Measurements from ENCODE around the gene SCT. TPM values are rescaled to one million over a fixed set of nuclear protein-coding genes. Genes with fewer than 3 reads are reported as not detected.
A peak's percentile ranks its signal among the peaks of the same experiment; 100 is the strongest.

SCT gene
- total and polyA plus RNA-seq, 4 donors: not detected

DNA sequence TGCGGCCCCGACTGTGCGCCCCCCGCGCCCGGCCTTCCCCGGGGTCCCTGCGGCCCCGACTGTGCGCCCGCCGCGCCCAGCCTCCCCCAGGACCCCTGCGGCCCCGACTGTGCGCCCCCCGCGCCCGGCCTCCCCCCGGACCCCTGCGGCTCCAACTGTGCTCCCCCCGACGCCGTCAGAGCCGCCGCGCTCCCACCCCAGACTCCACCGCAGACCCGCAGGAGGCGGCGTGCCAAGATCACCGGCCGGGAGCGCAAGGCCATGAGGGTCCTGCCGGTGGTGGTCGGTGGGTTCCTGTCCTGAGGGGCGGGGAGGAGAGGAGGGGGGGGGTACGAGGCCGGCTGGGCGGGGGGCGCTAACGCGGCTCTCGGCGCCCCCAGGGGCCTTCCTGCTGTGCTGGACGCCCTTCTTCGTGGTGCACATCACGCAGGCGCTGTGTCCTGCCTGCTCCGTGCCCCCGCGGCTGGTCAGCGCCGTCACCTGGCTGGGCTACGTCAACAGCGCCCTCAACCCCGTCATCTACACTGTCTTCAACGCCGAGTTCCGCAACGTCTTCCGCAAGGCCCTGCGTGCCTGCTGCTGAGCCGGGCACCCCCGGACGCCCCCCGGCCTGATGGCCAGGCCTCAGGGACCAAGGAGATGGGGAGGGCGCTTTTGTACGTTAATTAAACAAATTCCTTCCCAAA, 13.2 kb upstream of the SCT start:
- peaks cover 0 to 4% (median 0%) of the 10 kb centered on the region in 4 donors for H3K9me3 ChIP-seq (ENCODE audit: control insufficient read depth in 4 of 4, insufficient read depth in 3 of 4, low read length in 3 of 4)
- H3K27me3 ChIP-seq (ENCODE audit: control insufficient read depth in 3 of 3, insufficient read depth in 3 of 3, low read length in 2 of 3): peaks cover 0 to 41% (median 18%) of the 10 kb centered on the region in 3 donors
- no peak overlapping the region for H3K27ac ChIP-seq (ENCODE audit: low read depth in 1 of 2, low read length in 1 of 2)
- H3K4me1 ChIP-seq (ENCODE audit: control insufficient read depth in 5 of 5, insufficient read depth in 5 of 5, low read length in 5 of 5): peaks cover 0 to 15% (median 3%) of the 10 kb centered on the region in 5 donors
- H3K9ac ChIP-seq (ENCODE audit: insufficient read depth in 1 of 2, low read length in 2 of 2): no peak overlapping the region
- WGBS, 2 donors: 7 to 23% methylated on average over 30 to 68 of the region's 69 CpGs
- H3K36me3 ChIP-seq (ENCODE audit: control insufficient read depth in 4 of 4, insufficient read depth in 4 of 4, low read length in 4 of 4): peaks cover 0 to 21% (median 5%) of the 10 kb centered on the region in 4 donors
- no peak overlapping the region for H3K4me3 ChIP-seq
- TF ChIP-seq, protein P1, sequence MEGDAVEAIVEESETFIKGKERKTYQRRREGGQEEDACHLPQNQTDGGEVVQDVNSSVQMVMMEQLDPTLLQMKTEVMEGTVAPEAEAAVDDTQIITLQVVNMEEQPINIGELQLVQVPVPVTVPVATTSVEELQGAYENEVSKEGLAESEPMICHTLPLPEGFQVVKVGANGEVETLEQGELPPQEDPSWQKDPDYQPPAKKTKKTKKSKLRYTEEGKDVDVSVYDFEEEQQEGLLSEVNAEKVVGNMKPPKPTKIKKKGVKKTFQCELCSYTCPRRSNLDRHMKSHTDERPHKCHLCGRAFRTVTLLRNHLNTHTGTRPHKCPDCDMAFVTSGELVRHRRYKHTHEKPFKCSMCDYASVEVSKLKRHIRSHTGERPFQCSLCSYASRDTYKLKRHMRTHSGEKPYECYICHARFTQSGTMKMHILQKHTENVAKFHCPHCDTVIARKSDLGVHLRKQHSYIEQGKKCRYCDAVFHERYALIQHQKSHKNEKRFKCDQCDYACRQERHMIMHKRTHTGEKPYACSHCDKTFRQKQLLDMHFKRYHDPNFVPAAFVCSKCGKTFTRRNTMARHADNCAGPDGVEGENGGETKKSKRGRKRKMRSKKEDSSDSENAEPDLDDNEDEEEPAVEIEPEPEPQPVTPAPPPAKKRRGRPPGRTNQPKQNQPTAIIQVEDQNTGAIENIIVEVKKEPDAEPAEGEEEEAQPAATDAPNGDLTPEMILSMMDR (IDR thresholded peaks at IDR 0.05; ENCODE audit: control extremely low read depth, extremely low read depth): no peak
- ATAC-seq (ENCODE audit: insufficient read depth, low FRiP score): no peak
- DNase-seq: no peak

DNA sequence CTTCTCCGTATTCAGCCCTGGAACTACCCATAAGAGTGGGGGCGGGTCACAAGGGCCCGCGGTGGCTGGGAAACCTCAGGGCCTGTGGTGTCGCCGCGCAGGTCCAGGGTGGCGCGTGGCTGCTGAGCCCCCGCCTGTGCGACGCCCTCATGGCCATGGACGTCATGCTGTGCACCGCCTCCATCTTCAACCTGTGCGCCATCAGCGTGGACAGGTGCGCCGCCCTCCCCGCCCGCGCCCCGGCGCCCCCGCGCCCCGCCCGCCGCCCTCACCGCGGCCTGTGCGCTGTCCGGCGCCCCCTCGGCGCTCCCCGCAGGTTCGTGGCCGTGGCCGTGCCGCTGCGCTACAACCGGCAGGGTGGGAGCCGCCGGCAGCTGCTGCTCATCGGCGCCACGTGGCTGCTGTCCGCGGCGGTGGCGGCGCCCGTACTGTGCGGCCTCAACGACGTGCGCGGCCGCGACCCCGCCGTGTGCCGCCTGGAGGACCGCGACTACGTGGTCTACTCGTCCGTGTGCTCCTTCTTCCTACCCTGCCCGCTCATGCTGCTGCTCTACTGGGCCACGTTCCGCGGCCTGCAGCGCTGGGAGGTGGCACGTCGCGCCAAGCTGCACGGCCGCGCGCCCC, 12.5 kb upstream of the SCT start:
- peaks cover 0 to 44% (median 18%) of the 10 kb centered on the region in 3 donors for H3K27me3 ChIP-seq (ENCODE audit: control insufficient read depth in 3 of 3, insufficient read depth in 3 of 3, low read length in 2 of 3)
- peak; percentile 41 to 66 (median 66) for DNase-seq
- H3K4me3 ChIP-seq: no peak overlapping the region

DNA sequence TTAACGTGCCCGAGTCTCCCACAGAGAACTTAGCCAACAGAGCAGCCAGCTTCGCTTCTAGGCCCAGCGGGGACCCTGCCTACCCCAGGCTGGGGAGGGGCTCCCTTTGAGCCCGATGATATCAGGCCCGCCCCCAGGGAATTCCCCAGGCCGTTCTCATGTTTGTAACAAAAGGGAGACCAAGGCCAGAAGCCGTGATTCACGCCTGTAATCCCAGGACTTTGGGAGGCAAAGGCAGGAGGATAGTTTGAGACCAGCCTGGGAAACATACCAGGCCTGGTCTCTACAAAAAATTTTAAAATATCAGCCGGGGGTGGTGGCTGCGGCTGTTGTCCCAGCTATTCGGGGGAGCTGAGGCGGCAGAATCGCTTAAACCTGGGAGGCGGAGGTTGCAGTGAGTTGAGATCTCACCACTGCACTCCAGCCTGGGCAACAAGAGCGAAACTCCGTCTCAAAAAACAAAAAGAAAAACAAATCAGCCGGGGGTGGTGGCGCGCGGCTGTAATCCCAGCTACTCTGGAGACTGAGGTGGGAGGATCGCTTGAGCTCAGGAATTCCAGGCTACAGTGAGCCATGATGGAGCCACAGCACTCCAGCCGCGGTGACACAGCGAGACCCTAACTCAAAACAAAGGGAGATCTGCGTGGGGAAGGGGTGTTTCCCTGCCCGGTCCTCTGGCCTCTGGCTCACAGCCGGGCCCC, 11.8 kb upstream of the SCT start:
- Histone ChIP-seq H3K9me3 (ENCODE audit: control insufficient read depth in 4 of 4, insufficient read depth in 3 of 4, low read length in 3 of 4) (peaks cover 0 to 4% (median 0%) of the 10 kb centered on the region in 4 donors), H3K27ac (ENCODE audit: low read depth in 1 of 2, low read length in 1 of 2) (no peak overlapping the region), H3K4me1 (ENCODE audit: control insufficient read depth in 5 of 5, insufficient read depth in 5 of 5, low read length in 5 of 5) (peaks cover 0 to 15% (median 3%) of the 10 kb centered on the region in 5 donors), H3K36me3 (ENCODE audit: control insufficient read depth in 4 of 4, insufficient read depth in 4 of 4, low read length in 4 of 4) (peaks cover 0 to 13% (median 5%) of the 10 kb centered on the region in 4 donors), H3K27me3 (ENCODE audit: control insufficient read depth in 3 of 3, insufficient read depth in 3 of 3, low read length in 2 of 3) (peaks cover 0 to 44% (median 18%) of the 10 kb centered on the region in 3 donors), H3K9ac (ENCODE audit: insufficient read depth in 1 of 2, low read length in 2 of 2) (no peak overlapping the region), H3K4me3 (no peak overlapping the region)
- DNase-seq (peak in 1 of 3 donors; percentile 19), ATAC-seq (ENCODE audit: insufficient read depth, low FRiP score) (no peak)
- TF ChIP-seq, protein P1 (IDR thresholded peaks at IDR 0.05; ENCODE audit: control extremely low read depth, extremely low read depth): no peak
- 65 to 67% methylated on average over 28 of the region's 28 CpGs for WGBS, 2 donors

More for the DNA sequence above, 12.5 kb upstream of the SCT start:
- no peak for ATAC-seq (ENCODE audit: insufficient read depth, low FRiP score)
- H3K36me3 ChIP-seq (ENCODE audit: control insufficient read depth in 4 of 4, insufficient read depth in 4 of 4, low read length in 4 of 4): peaks cover 0 to 20% (median 5%) of the 10 kb centered on the region in 4 donors
- 9 to 10% methylated on average over 69 to 80 of the region's 80 CpGs for WGBS, 2 donors
- peaks cover 0 to 15% (median 3%) of the 10 kb centered on the region in 5 donors for H3K4me1 ChIP-seq (ENCODE audit: control insufficient read depth in 5 of 5, insufficient read depth in 5 of 5, low read length in 5 of 5)
- peaks cover 0 to 4% (median 0%) of the 10 kb centered on the region in 4 donors for H3K9me3 ChIP-seq (ENCODE audit: control insufficient read depth in 4 of 4, insufficient read depth in 3 of 4, low read length in 3 of 4)
- TF ChIP-seq, protein P1 (IDR thresholded peaks at IDR 0.05; ENCODE audit: control extremely low read depth, extremely low read depth): no peak
- H3K9ac ChIP-seq (ENCODE audit: insufficient read depth in 1 of 2, low read length in 2 of 2): no peak overlapping the region
- H3K27ac ChIP-seq (ENCODE audit: low read depth in 1 of 2, low read length in 1 of 2): no peak overlapping the region
